GM21786 (cell line): Measurements from ENCODE around the gene TBX2.
"Not testable (repeated sequence)": the region's sequence is repeated elsewhere in the genome, so short reads cannot be mapped to it uniquely, and the experiment has no call there.

ENCODE experiments used
- ATAC-seq: cut with Tn5 transposase; IDR thresholded peaks from one replicate; pipeline ENCODE4 v1.9.1; 2021; ENCODE audit not compliant: unreplicated experiment

Gene TBX2

DNA sequence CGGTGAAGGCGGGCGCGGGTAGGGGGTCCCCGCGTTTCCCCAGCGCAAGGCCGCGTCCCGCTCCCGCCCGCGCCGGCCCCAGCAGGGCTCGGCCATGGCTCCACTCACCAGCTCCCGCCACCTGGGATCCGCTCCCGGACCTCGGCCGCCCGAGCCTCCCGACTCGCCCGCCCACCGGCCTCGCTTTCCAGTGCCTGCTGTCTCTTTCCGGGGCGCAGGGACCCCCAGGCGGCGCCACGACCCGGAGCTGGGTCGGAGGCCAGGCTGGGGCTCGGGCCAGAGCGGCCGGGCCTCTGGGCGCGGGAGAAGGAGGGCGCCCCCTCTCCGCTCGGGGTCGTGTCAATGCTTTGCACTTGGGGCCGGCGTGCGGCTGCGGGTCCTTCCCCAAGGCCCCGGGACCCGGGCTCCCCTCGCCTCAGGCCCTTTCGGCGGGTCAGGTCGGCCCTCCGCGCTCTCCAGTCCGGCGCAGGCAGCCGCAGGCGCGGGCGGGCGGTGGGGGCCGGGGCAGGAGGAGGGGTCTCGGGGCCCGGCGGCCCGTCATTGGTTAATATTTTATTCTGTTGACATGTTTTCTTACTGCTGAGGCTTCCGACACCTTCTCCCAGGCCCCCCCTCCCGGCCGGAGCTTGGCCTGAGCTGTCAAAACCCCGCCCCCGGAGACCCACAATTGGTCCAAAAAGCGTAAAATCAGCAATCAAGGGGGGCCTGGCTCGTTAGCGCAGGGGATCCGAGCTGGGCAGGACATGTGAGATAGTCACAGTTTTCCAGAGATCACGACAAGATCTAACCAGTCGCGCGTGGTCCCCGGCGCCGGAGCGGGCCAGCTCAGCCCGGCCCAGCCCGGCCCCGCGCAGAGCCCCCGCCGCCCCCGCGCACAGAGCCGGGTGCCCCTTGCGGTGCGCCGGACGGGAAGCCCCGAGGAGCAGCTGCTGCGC, at the start of gene TBX2:
TSS of gene TBX2 (plus strand) at position 713 of the 935 bp plus-strand sequence. CDS start 334 bp downstream, outside the sequence.
- ATAC-seq: no peak

DNA sequence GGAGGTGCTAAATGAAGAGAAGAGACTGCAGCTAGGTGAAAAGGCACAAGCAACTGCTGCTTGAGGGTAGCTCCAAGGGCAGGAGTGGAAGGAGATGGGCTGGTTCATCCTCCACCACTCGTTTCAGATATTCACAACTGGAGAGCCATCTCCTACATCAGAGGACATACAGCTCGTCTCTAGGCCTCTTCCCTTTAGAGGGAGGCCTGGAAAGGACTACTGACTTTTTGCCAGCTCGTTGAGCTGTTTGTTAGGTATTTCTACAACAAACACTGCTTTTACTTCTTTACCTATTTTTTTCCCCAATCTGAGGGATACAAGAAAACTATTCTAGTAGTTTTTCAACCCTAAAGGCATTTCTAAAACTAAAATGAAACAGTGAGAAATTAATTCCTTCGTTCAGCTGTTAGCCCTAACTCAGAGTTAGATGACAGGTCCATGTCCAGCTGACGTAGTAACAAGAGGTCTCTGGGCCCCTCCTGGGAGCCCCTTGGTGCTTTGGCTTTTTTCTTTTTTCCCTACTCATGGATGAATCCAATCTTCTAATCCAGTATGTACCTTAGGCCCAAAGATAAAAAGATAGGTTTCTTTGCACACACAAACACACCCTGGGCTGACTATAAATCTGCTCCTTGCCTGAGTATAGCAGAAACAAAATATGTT, 47.8 kb upstream of the TBX2 start:
- ATAC-seq: no peak

DNA sequence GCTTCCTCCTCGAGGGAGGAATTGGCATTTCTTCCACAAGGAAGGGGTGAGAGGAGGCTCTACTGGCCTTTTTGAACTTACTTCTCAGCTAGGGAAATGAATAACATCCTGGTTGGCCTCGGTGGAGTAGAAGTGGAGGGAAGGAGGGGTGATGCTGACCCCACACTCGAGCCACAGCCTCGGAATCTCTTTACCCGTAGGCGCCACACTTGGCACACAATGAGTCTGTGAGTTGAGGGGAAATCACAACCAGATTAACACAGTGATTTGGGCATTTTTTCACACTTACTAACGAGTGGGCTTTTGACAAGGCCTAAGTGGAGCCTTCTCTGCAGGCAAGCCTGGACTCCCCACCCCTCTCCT, 47.3 kb upstream of the TBX2 start:
- no peak for ATAC-seq

DNA sequence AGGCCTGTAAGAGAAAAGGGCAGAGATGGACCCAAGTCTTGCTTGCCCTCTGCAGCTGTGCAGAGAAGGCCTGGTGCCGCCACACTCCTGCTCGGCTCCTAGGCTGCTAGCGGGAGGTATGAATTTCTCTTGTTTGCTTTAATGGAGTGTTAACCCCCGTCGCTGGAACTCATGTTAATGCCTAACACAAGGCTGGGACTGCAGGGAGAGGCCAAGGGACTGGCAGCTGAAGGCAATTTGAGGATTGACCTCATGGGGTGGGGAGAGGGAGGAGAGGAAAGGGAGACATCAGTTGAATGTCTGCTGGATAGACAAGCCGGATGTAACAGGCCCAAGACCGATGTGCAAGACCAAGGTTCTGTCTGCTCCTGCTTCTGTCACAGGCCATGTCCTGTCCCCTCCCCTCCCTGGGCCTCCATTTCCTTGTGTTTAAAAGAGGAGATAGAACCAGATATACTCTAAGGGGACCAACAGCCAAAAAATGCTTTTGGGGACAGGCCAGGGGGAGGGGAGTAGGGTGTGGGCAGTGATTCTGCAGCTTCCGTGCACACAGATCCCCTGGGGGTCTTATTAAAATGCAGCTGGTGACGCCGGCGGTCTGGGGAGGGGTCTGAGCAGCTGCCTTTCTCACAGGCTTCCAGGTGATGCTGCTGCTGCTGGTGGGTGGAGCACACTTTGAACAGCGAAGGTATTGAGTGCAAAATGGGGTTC, 46.7 kb upstream of the TBX2 start:
- ATAC-seq: no peak

DNA sequence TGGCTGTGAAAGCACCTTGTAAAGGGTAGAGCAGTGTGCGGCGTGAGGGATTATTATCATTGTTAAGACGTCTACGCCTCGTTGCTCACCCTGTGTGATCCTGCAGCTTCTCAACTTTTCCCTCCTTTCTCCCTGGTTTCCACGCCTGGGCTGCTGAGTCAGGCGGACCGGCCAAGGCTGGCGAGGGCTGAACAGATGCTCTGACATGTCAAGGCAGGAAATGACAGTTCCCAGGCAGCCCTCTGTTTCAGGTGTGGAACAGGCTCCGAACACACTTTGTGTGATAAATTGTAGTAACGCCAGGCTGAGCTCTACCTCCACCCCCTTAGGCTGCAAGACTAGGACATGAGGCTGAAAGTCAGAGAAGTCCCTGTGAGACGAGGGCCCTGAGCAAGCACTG, 46.0 kb upstream of the TBX2 start:
- ATAC-seq: no peak

DNA sequence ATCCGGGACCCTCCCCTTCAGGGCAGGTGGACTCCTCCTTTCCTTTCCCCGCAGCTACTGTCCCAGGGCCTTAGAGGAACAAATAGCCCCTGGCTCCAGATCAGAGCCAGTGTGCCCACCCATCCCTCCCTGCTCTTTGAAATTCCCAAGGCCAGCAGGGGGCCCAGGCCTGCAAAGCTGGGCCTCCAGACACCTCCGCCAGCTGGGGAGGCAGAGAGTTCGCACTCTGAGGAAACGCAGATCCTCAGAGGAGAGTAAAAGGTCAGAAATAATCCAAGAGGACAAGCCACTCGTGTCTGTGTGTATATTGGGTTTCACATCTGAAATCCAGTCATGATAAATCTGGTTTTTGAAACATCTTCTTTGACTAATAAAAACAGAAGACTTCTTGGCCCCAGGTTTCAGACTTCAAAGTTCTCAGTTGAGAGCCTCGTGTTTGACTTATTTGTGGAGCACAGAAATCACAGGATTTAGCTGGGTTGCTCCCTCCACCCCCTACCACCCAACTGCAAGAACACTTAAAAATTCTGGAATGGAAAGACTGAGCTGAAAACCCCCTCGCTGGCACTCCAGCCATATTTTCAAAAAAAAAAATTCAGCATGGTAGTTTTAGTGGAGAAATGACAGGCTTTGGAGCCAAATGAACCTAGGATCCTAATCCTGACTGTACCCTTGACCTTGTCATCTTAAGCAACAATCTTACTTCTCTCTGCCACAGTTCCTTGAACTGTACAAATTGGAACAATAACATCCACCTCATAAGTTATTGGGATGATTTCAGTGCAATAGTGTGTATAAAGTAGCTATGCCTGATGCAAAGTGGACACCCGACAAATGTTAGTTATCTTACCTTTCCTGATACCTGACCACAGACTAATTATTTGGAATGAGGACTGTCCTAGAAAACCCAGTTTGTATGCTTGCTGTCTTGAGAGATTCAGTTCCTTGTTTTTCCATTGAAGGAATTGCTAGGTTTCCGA, 44.5 kb upstream of the TBX2 start:
- no peak for ATAC-seq

DNA sequence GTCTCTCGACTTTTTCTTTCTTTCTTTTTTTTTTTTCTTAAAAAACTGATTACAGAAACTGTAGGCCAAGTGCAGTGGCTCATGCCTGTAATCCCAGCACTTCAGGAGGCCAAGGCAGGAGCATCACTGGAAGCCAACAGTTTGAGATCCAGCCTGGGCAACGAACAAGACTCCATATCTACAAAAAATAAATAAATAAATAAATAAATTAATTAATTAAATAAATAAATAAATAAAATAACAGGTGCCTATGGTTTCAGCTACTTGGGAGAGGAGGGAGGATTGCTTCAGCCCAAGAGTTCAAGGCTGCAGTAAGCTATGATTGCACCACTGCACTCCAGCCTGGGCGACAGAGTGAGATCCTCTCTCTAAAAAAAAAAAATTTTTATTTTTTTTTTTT, 42.6 kb upstream of the TBX2 start:
- not testable (repeated sequence) for ATAC-seq

DNA sequence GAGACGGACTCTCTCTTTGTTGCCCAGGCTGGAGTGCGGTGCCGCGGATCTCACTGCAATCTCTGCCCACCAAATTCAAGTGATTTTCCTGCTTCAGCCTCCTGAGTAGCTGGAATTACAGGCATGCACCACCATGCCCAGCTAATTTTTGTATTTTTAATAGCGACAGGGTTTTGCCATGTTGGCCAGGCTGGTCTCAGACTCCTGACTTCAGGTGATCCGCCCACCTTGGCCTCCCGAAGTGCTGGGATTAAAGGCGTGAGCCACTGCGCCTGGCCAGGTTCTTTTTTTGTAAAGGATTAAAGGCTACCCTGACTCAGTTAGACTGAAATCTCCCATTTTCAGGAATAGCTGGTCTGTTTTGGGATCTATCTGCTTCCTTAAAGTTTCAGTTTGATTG, 40.1 kb upstream of the TBX2 start:
- not testable (repeated sequence) for ATAC-seq

DNA sequence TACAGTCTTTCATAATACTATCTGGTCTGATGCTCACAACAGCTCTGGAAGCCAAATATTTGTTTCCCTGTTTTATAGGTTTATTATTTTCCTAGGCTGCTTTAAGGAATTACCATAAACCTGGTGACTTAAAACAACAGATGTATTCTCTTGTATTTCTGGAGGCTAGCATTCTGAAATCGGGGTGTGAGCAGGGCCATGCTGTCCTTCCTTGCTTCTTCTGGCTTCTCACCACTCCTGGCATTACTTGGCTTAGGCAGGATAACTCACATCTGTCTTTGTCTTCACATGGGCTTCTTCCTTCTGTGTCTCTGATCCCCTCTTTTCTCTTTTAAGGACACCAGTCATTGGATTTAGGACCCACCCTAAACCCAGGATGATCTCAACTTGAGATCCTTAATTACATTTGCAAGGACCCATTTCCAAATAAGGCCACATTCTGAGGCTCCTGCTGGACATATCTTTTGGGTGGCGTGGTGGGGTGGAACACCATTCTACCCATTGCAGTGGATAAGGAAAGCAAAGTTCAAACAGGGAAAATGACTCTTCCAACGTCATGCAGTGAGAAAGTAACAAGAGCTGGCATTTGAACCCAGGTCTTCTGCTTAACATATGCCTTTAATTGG, 39.2 kb upstream of the TBX2 start:
- no peak for ATAC-seq

DNA sequence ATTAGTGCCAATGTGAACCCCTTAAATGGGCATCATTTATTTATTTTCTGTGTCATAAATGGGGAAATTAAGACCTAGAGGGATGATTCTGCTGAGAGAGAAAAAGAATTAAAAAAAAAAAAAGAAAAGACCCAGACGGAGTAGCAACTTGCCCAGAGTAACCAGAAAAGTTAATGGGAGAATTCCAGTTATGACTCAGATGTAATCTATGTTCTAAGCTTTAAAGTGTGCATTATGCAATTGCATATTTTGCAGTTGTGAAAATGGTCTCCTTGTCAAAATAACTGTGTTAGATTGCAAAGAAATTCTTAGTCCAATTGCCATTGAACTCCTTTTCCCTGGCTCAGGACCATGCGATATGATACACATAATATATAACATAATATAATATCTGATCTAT, 38.6 kb upstream of the TBX2 start:
- ATAC-seq: no peak

DNA sequence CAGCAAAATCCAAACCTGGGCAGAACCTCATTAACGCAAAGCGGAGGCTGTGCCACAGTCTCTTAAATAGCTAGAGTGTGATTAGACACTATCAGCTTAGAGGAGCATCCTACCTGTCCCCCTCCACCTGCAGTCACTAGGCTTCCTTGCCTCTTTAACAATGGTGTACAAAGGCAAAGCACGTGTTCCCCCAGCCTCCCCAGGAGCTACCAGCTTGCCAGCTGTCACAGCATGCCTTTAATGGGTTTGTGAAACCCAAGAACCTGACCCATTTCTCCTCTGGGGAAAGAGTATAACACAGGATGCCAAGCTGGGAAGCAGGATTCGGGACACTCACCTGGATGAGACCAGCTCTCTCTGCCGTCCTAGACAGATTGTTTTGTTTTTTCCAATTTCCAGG, 37.2 kb upstream of the TBX2 start:
- no peak for ATAC-seq

DNA sequence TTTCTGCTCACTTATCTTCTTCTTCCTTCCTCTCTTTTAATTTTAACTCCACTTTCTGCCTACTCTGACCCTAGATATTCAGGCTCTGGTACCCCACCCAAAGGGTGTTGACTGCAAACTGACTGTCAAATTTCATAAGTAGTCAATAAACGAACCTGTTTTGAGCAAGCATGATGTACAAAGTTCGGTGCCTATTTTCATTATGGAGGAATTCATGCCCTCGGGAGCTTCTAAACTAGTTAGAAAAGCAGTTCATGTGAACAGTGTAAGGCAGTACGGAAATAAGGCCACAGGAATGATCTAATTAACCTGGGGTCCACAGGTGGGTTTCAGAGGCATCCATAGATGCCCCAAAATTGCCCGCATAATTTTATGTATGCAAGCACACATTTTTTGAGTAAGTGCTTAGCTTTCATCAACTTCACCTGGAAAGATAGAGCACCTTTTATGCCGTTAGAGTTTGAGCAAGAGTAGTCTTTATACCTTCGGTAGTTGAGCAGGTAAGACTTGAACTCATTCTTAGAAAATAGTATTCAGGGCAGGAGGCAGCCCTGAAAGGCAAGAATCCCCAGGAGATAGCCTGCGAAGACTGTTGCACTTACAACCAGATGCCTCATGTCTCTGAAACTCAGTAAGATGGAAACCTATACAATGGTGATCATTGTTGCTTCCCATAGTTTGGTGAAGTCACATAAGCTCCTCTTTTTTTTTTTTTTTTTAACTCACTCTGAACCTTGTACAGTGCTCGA, 36.6 kb upstream of the TBX2 start:
- no peak for ATAC-seq

DNA sequence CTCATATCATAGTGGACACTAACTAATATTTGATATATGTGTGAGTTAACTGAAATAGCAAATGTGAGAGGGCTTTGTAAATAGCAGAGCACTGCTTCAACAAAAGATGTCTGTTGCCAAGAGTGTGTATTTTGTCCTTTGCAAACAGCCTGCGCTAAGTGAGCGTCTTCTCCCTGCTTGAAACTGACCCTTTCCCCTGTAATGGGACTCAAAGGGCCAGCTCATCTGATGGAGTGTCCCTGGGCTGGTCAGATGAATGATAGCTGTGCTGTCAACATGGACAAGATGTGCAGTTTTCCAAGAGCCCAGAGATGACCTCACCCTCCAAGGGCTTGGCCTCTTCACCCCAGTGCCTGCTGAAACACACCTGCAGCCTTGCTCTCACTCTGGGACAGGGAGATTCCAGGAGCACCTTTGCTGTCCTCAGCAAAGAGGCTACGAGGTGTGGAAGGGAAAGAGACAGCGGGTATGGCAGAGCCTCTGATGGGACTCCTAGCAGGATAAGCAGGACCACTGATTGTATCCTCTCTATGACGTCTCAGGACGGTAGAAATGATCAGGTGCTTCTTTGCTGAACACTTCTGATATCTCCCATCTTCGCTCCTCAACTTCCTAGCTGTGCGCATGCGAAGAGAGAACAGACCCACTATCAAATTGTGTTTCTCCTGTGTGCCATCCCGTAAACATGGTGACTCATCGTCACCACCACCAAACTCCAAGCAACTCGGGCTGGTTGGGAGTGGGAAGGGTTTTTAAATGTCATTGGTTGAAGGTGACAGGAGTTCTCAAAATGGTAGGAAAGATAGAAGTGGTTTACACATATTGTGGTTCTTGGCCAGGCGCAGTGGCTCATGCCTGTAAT, 35.8 kb upstream of the TBX2 start:
- no peak for ATAC-seq

DNA sequence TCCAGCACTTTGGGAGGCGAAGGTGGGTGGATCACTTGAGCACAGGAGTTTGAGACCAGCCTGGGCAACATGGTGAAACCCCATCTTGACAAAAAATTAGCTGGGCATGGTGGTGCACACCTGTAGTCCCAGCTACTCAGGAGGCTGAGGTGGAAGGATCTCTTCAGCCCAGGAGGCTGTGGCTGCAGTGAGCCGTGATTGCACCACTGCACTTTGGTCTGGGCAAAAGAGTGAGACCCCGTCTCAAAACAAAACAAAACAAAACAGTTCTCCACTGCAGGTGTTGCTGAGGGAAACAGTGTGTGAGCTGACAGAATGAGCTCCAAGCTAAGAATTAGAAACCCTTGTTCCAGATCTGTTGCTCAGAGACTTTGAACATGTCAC, 35.2 kb upstream of the TBX2 start:
- no peak for ATAC-seq

DNA sequence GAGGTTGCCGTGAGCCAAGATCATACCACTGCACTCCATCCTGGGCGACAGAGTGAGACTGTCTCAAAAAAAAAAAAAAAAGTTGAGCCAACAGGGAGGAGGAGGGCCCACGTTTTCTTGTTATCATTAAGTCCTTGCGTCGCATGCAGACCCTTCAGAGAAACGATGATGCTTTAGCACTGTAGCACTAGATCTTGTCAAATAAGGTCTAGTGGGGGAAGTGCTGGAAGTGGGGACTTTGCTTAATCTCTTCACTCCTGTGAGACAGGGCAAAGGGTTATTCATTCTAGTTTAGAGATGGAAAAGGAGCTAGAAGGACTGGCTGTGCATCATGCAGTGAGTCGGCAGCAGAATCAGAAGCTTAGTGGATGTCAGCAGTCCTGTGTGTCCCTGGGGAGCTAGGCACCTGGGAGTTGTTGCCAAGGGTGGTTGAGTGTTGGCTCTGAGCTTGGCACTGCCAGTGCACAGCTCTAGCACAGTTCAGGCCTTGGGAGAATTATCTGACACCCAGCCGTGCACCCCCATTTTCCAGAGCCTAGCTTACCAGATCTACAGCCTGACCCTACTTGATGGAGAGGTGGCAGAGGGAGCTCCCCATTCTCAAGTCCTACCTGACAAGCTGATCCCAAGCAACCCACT, 33.4 kb upstream of the TBX2 start:
- no peak for ATAC-seq

DNA sequence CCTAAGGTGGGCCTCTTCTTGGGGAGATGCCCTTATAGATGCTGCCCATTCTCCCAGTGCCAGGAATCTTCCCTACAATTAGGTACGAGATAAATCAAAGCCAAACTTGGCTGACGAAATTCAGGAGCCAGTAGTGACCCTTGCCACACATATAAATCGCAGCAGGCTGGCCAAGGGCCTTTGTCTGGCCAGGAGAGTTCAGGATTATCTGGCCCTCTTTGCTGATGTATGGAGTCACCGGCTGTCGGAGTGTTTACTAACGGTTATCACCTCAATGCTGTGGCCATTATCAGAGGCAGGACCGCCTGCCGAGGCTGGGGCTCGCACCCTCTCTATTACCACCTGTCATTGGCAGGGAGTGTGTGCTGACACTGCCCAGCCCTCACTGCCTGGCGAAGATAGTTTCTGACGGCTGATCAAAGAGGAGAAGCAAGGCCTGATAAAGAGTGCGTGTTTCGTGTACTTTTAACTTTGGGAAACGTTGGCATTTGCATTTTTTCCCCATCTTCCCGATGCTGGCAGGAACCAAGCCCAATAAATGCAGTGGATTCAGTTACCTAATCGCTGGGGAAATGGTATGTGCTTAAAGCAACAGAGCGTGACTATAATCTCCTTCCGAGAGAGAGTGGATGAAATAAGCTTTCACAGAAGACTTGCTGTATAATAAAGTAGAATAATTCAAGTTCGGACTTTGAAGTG, 32.8 kb upstream of the TBX2 start:
- ATAC-seq: no peak

DNA sequence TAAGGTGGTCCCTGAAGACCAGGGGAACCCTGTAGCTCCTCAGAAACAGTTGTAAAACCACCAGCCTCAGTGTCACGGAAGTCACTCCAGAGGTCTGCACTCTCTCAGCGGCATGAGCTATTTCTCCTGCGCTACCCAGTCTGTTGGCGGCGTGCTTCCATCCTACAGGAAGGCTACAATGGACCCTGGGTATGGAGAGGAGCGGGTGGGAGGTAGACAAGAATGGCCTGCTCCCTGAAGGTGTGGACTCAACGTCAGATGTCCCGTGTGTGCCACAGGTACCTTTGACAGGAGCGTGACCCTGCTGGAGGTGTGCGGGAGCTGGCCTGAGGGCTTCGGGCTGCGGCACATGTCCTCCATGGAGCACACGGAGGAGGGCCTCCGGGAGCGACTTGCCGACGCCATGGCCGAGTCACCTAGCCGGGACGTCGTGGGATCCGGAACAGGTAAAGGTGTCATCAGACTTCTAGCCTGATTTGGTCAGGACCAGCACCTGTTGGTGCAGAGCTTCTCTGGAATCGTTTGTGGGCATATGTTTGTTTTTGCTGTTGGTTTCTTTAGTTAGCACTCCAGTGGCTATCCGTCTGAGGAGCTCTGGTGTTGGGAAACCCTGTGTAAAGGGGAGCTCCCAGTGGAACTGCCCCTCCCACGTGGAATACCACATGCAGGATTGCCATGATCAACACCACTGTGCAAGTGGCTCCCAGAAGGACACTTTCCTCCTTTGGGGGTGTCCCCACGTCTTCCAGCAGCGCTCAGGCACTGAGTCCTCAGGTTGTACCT, 31.4 kb upstream of the TBX2 start:
- ATAC-seq: no peak
